Ovary (tissue), 9 donors: Measurements from ENCODE around the gene RNF8. TPM values are rescaled to one million over a fixed set of nuclear protein-coding genes. Genes with fewer than 3 reads are reported as not detected.
A peak's percentile ranks its signal among the peaks of the same experiment; 100 is the strongest.

Source experiments
- DNase-seq, 5 donors: peaks; one replicate each; pipeline ENCODE4 v3.0.0-alpha.2; 2019 to 2020
- H3K27ac ChIP-seq, 2 donors: fragments of 200-600 bp; one replicate each; pipeline versions ENCODE4 v1.5.1 to v1.8.0; 2019 to 2022
- H3K27me3 ChIP-seq: fragments of 200-600 bp; one replicate; pipeline ENCODE4 v1.8.0; 2022
- H3K36me3 ChIP-seq: fragments of 200-600 bp; sonication (generic); one replicate; pipeline ENCODE4 v1.5.1; 2019
- H3K4me1 ChIP-seq: one replicate; pipeline ENCODE4 v1.8.1; 2013; ENCODE audit warnings: mild to moderate bottlenecking, moderate library complexity; ENCODE audit not compliant: insufficient read depth
- H3K4me3 ChIP-seq: fragments of 200-600 bp; sonication (generic); one replicate; pipeline ENCODE4 v1.5.1; 2017
- H3K9me3 ChIP-seq, 2 donors: fragments of 200-600 bp in 1 of 2; sonication (generic) in 1 of 2; one replicate each; pipeline versions ENCODE4 v1.5.1 to v1.8.1; 2013 to 2019; ENCODE audit warnings: mild to moderate bottlenecking in 1 of 2, moderate library complexity in 1 of 2
- EP300 ChIP-seq: sonication (generic); formaldehyde crosslinking; IDR thresholded peaks from one replicate; pipeline ENCODE4 v1.6.1; 2017; ENCODE audit warnings: antibody characterized with exemption
- POLR2A ChIP-seq: fragments of 450-650 bp; IDR thresholded peaks from one replicate; pipeline ENCODE4 v1.6.1; 2017; ENCODE audit warnings: antibody characterized with exemption, mild to moderate bottlenecking, moderate library complexity
- WGBS, 3 donors: extraction: QIAGEN DNeasy Blood & Tissue Kit in 1 of 3; methylation state at CpG; one replicate each; pipeline versions ENCODE4 v1.1.5 to v1.1.7; 2013 to 2017; 5-methylcytosine and 5-hydroxymethylcytosine counted together
- intact Hi-C, 4 donors: fragments of 100-400 bp; cut with DNase I; formaldehyde crosslinking; loops; one replicate each; pipeline versions ENCODE4 v1.11.0 to v1.15.1; 2022 to 2023
- polyA plus RNA-seq, 2 donors: library from polyadenylated mRNA; stranded (reverse); fragments of 200-250 nt in 1 of 2; fragments of 350-450 nt in 1 of 2; fragmentation: Illumina TruSeq in 1 of 2; extraction: RNeasy Lipid Tissue Mini Kit (QIAGEN cat#74804) in 1 of 2; gene quantifications; one replicate each; pipeline ENCODE4 v1.2.3, GENCODE V29; 2013 to 2014
- total RNA-seq, 7 donors: library from RNA; depleted of rRNA in 2 of 7; stranded (reverse); fragments of >200 nt in 2 of 7; fragmentation: NEBNext Ultra II Directional in 3 of 7; extraction: Animal tissue kit (Norgen Biotek cat#: 25700) in 3 of 7; gene quantifications; one replicate each; pipeline versions ENCODE4 v1.1.0 to v1.2.4, GENCODE V29; 2016 to 2023
- TF ChIP-seq, protein P1 (sequence below), 3 donors: fragments of 450-650 bp in 2 of 3; fragments of 200-600 bp in 1 of 3; IDR thresholded peaks; one replicate each; pipeline versions ENCODE4 v1.5.1 to v1.8.0; 2016 to 2022; ENCODE audit warnings: antibody characterized with exemption in 3 of 3, mild to moderate bottlenecking in 1 of 3
- donor health status: DM: no; HTN: no; CAD: no; lungs with moderate emphysema.
- donor health status: DM: no; HTN: no; CAD: no.
- donor health status: Bipolar disorder and iron deficiency.
- donor health status: DM: yes; HTN: yes; CAD: no.
- donor health status: DM: no; HTN: no; CAD: no.
- donor health status: DM: yes; HTN: yes; CAD: no.

RNF8 gene
- total and polyA plus RNA-seq, 9 donors = 10.0 to 27.1 (median 17.6) TPM

DNA sequence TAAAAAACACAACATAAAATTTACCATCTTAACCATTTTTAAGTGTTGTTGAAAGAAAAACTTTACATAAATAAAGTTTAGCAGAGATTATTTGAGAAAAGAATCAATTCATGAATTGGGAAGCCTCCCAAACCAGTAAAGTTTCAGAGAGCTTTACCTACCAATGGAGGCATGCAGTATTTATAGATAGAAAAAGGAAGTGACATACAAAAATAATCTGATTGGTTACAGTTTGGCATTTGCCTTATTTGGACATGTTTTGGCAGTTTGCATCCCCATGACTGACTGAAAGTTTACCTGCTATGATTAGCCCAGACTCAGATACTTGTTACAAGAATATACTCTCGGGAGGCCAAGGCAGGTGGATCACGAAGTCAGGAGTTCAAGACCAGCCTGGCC lies 75.6 kb downstream of the RNF8 start:
- Histone ChIP-seq H3K27ac (no peak overlapping the region), H3K4me3 (no peak overlapping the region), H3K9me3 (no peaks in the 10 kb centered on the region), H3K4me1 (peaks cover 3% of the 10 kb centered on the region), H3K36me3 (no peaks in the 10 kb centered on the region), H3K27me3 (no peaks in the 10 kb centered on the region)
- intact Hi-C loops = no loop called here
- WGBS, 3 donors = 80 to 88% (median 86%) methylated on average over 2 of the region's 2 CpGs
- DNase-seq = no peak
- TF ChIP-seq, protein P1, sequence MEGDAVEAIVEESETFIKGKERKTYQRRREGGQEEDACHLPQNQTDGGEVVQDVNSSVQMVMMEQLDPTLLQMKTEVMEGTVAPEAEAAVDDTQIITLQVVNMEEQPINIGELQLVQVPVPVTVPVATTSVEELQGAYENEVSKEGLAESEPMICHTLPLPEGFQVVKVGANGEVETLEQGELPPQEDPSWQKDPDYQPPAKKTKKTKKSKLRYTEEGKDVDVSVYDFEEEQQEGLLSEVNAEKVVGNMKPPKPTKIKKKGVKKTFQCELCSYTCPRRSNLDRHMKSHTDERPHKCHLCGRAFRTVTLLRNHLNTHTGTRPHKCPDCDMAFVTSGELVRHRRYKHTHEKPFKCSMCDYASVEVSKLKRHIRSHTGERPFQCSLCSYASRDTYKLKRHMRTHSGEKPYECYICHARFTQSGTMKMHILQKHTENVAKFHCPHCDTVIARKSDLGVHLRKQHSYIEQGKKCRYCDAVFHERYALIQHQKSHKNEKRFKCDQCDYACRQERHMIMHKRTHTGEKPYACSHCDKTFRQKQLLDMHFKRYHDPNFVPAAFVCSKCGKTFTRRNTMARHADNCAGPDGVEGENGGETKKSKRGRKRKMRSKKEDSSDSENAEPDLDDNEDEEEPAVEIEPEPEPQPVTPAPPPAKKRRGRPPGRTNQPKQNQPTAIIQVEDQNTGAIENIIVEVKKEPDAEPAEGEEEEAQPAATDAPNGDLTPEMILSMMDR (IDR thresholded peaks at IDR 0.05) = no peak
- TF ChIP-seq EP300 (no peak), POLR2A (no peak)

DNA sequence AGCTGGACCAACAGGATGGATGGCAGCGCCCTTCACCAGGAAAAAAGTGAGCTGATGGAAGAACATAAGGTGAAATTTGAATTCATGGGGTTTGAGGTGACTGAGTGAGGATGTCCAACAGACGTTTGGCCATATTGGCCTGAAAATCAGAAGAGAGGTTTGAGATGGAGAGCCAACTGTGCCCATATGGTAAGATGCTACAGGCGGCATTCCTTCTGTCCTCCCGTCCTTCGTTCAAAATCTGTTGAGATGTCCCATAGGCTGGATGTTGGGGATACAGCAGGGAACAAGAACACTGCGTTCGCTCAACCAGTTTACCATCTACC lies 78.8 kb downstream of the RNF8 start:
- Histone ChIP-seq H3K36me3 (no peaks in the 10 kb centered on the region), H3K4me1 (peaks cover 3% of the 10 kb centered on the region), H3K4me3 (peak overlapping the region; percentile 87), H3K27ac (peak overlapping the region in 1 of 2 donors; percentile 86), H3K27me3 (no peaks in the 10 kb centered on the region), H3K9me3 (no peaks in the 10 kb centered on the region)
- TF ChIP-seq, protein P1 (IDR thresholded peaks at IDR 0.05) = no peak
- peak; percentile 2 for TF ChIP-seq EP300
- no peak for DNase-seq
- 12 to 14% (median 14%) methylated on average over 7 of the region's 7 CpGs for WGBS, 3 donors
- intact Hi-C loops = no loop called here

DNA sequence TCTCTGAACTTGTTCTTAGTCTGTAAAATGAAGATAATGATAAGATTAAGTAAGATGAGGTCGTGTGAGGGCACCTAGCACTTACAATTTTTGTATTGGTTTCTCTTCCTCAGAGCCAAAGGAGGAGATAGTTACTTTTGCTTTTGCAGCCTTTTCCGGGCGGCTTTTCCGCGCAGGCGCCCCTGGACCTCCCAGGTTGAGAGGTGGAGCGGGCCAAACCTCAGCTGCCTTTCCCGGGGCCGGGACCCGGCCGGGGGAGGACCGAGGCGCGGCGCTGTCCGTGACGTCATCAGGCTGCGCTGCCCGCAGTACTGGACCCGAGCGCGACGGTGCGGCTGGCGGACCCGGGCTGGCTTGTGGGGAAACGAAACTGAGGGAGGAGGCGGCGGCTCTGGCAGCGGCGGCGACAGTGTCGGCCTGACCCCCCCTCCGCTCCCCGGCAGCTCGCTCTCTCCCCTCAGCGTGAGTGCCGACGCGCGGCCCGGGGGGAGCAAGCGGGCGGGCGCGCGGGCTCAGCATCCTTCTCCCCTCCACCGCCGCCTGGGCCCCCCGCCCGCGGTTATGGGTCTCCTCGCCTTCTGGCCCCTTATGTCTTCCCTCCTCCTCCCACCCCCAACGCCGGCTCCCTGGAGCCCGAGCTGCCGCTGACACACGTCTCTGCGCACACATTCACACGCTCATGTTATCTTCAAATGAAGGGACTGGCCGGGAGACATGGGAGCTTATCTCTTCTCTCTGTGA lies 79.3 kb downstream of the RNF8 start, which contains the start of gene CMTR1:
Gene CMTR1 (plus strand): TSS at position 306 of the 741 bp plus-strand sequence. CDS start 2,409 bp downstream, outside the sequence.
- intact Hi-C loops = no loop called here
- Histone ChIP-seq H3K27me3 (no peaks in the 10 kb centered on the region), H3K27ac (peak within 1 kb of the TSS; percentile 86 to 97), H3K36me3 (no peaks in the 10 kb centered on the region), H3K4me3 (peak within 1 kb of the TSS; percentile 87), H3K9me3 (no peaks in the 10 kb centered on the region), H3K4me1 (peaks cover 3% of the 10 kb centered on the region)
- peak; percentile 92 to 96 (median 95) for DNase-seq
- 0 to 1% (median 0%) methylated on average over 41 to 61 of the region's 61 CpGs for WGBS, 3 donors
- TF ChIP-seq POLR2A = peak; percentile 68
- TF ChIP-seq, protein P1 (IDR thresholded peaks at IDR 0.05) = peak in 1 of 3 donors; percentile 34
- no peak for TF ChIP-seq EP300

DNA sequence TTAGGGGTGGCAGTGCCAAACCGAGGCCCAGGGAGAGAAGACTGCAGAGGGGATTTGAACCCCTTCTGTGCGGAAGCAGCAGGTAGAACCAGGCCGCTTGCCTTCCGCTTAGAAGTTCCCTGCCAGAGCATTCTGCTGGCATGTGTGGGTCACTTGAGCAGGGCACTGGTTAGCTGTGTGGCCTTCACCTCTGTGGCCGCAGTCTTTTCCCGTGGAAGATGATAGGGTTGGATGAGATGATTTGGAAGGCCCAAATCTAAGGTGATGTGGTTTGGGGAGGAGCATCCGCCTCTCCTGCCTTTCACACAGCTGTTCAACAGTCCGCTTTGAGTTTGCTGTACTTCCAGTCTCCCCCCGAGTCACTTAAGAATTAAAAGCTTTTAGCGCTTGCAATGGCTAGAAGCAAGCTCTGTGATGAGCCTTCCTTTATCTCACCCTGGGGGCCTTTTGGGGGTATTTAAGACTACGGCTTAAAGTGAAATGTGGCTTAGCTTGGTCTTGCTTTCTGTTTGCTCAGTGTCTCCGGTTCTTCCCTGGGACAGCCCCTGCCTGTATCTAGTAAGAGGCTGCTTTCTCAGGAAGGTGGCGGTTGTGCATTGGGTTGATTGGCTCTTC lies 80.0 kb downstream of the RNF8 start:
- Histone ChIP-seq H3K4me3 (peak overlapping the region; percentile 87), H3K27ac (peak overlapping the region; percentile 86 to 97), H3K27me3 (no peaks in the 10 kb centered on the region), H3K36me3 (no peaks in the 10 kb centered on the region), H3K9me3 (no peaks in the 10 kb centered on the region), H3K4me1 (peaks cover 3% of the 10 kb centered on the region)
- intact Hi-C loops = no loop called here
- no peak for TF ChIP-seq POLR2A
- TF ChIP-seq, protein P1 (IDR thresholded peaks at IDR 0.05) = no peak
- TF ChIP-seq EP300 = no peak
- 2 to 3% (median 2%) methylated on average over 13 of the region's 13 CpGs for WGBS, 3 donors
- DNase-seq = no peak
